IPS-20b (cell line): Measurements from ENCODE around the gene SCFD2.
"Not testable (repeated sequence)": the region's sequence is repeated elsewhere in the genome, so short reads cannot be mapped to it uniquely, and the experiment has no call there.

ENCODE experiments used
- H3K27ac ChIP-seq: one replicate; pipeline ENCODE4 v1.5.1; 2013; ENCODE audit warnings: low read length
- H3K27me3 ChIP-seq: 2 replicates; pipeline ENCODE4 v1.6.1; 2013; ENCODE audit warnings: mild to moderate bottlenecking, low read length, inconsistent platforms; ENCODE audit not compliant: insufficient read depth
- H3K36me3 ChIP-seq: 2 replicates; pipeline ENCODE4 v1.6.1; 2013; ENCODE audit warnings: low read depth, mild to moderate bottlenecking, inconsistent platforms, low read length, moderate library complexity; ENCODE audit not compliant: insufficient read depth
- H3K4me1 ChIP-seq: 2 replicates; pipeline ENCODE4 v1.6.1; 2013; ENCODE audit warnings: mild to moderate bottlenecking, control low read depth, inconsistent platforms, low read length, moderate library complexity; ENCODE audit not compliant: insufficient read depth
- H3K4me3 ChIP-seq: 2 replicates; pipeline ENCODE4 v1.5.1; 2013; ENCODE audit warnings: mild to moderate bottlenecking, low read length, inconsistent platforms
- H3K9ac ChIP-seq: 2 replicates; pipeline ENCODE4 v1.6.1; 2013; ENCODE audit warnings: low read depth, mild to moderate bottlenecking, inconsistent platforms, low read length, moderate library complexity
- H3K9me3 ChIP-seq: 2 replicates; pipeline ENCODE4 v1.6.1; 2013; ENCODE audit warnings: mild to moderate bottlenecking, low read depth, low read length, inconsistent platforms; ENCODE audit not compliant: insufficient read depth

Gene SCFD2

DNA sequence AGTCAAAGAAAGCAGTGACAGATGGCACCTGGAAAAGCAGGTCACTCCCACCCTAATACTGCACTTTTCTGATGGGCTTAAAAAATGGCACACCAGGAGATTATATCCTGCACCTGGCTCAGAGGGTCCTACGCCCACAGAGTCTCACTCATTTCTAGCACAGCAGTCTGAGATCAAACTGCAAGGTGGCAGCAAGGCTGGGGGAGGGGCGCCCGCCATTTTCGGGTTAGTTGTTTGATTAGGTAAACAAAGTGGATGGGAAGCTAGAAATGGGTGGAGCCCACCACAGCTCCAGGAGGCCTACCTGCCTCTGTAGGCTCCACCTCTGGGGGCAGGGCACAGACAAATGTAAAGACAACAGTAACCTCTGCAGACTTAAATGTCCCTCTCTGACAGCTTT, 188.1 kb downstream of the SCFD2 start:
- not testable (repeated sequence) for H3K4me1 ChIP-seq, H3K27ac ChIP-seq, H3K4me3 ChIP-seq, H3K9ac ChIP-seq, H3K27me3 ChIP-seq, H3K36me3 ChIP-seq
- peaks cover 15% of the 10 kb centered on the region; the same call in 1 of the 2 replicates for H3K9me3 ChIP-seq

- H3K9ac ChIP-seq: no peak overlapping the region
- no peaks in the 10 kb centered on the region for H3K4me1 ChIP-seq
- no peak overlapping the region for H3K27ac ChIP-seq
- H3K4me3 ChIP-seq: no peak overlapping the region
- H3K27me3 ChIP-seq: no peaks in the 10 kb centered on the region
- no peaks in the 10 kb centered on the region for H3K36me3 ChIP-seq
- H3K9me3 ChIP-seq: peaks cover 15% of the 10 kb centered on the region; the same call in 1 of the 2 replicates
These were observed 190.2 kb downstream of the SCFD2 start for GRCh38 chr4:53175640-53176039.

GRCh38 chr4:53174823-53175222, 191.0 kb downstream of the SCFD2 start:
- Histone ChIP-seq H3K4me1 (no peaks in the 10 kb centered on the region), H3K27ac (no peak overlapping the region), H3K9me3 (peaks cover 15% of the 10 kb centered on the region; the same call in 1 of the 2 replicates), H3K27me3 (no peaks in the 10 kb centered on the region), H3K36me3 (no peaks in the 10 kb centered on the region), H3K4me3 (no peak overlapping the region), H3K9ac (no peak overlapping the region)

DNA sequence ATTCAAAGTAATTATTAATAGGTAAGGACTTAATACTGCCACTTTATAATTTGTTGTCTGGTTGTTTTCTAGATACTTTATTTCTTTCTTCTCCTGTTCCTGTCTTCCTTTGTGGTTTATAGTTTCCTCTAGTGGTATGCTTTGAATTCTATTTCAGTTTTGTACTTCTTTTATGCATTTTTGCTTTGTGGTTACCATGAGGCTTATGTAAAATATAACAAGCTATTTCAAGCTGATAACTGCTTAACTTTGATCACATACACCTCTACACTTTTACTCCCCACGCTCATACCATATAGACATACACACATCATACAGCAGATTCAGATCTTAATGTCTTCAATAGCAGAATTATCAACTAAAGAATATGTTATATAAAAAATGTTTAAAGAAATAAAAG, 192.3 kb downstream of the SCFD2 start:
- H3K4me1 ChIP-seq: no peaks in the 10 kb centered on the region
- no peaks in the 10 kb centered on the region for H3K27me3 ChIP-seq
- no peaks in the 10 kb centered on the region for H3K36me3 ChIP-seq

DNA sequence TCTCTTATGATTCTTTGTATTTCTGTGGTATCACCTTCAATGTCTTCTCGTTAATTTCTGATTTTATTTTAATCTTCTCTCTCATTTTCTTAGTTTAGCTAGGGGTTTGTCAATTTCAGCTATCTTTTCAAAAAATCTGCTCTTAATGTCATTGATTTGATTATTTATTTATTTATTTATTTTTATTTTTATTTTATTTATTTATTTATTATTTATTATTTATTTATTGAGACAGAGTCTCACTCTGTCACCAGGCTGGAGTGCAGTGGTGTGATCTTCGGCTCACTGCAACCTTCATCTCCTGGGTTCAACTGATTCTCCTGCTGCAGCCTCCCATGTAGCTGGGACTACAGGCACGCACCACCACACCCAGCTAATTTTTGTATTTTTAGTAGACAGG, 194.1 kb downstream of the SCFD2 start:
- no peak overlapping the region for H3K4me3 ChIP-seq
- no peaks in the 10 kb centered on the region for H3K36me3 ChIP-seq
- no peak overlapping the region for H3K9ac ChIP-seq
- no peak overlapping the region for H3K27ac ChIP-seq
- H3K9me3 ChIP-seq: peaks cover 1% of the 10 kb centered on the region; the same call in 1 of the 2 replicates
- no peaks in the 10 kb centered on the region for H3K27me3 ChIP-seq
- no peaks in the 10 kb centered on the region for H3K4me1 ChIP-seq

More for the DNA sequence above, 192.3 kb downstream of the SCFD2 start:
- Histone ChIP-seq H3K9me3 (peaks cover 15% of the 10 kb centered on the region; the same call in 1 of the 2 replicates), H3K9ac (no peak overlapping the region), H3K27ac (no peak overlapping the region), H3K4me3 (no peak overlapping the region)

- Histone ChIP-seq H3K9me3 (no peaks in the 10 kb centered on the region), H3K27ac (no peak overlapping the region), H3K9ac (no peak overlapping the region), H3K4me1 (no peaks in the 10 kb centered on the region), H3K36me3 (no peaks in the 10 kb centered on the region), H3K4me3 (no peak overlapping the region), H3K27me3 (no peaks in the 10 kb centered on the region)
These were observed 195.9 kb downstream of the SCFD2 start for GRCh38 chr4:53169695-53170617.

DNA sequence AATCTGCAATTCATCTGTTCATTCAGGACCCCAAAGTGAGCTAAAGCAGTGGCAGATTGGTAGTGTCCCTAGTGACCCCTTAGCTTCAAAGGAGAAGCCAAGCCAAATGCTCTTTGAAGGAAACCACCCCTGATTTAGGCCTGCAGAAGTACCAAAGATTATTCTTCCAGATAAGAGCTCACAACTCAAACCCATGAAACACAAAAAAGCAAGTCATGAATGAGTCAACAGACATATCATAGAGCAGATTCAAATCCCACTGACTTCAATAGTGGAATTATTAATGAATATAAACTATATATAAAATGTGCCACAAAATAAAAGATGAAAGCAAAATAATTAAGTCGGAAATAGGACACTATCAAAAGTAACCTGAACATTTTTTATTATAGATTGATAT, 197.6 kb downstream of the SCFD2 start:
- Histone ChIP-seq H3K9me3 (no peaks in the 10 kb centered on the region), H3K4me3 (no peak overlapping the region), H3K27me3 (no peaks in the 10 kb centered on the region), H3K36me3 (no peaks in the 10 kb centered on the region), H3K9ac (no peak overlapping the region), H3K27ac (no peak overlapping the region), H3K4me1 (no peaks in the 10 kb centered on the region)

- Histone ChIP-seq H3K27ac (no peak overlapping the region), H3K4me1 (no peaks in the 10 kb centered on the region), H3K4me3 (no peak overlapping the region), H3K27me3 (no peaks in the 10 kb centered on the region), H3K36me3 (no peaks in the 10 kb centered on the region), H3K9ac (no peak overlapping the region), H3K9me3 (no peaks in the 10 kb centered on the region)
These were observed 202.9 kb downstream of the SCFD2 start for GRCh38 chr4:53162969-53163368.

- Histone ChIP-seq H3K4me3 (no peak overlapping the region), H3K9ac (no peak overlapping the region), H3K27ac (no peak overlapping the region), H3K36me3 (no peaks in the 10 kb centered on the region), H3K4me1 (no peaks in the 10 kb centered on the region), H3K9me3 (no peaks in the 10 kb centered on the region), H3K27me3 (no peaks in the 10 kb centered on the region)
These were observed 204.0 kb downstream of the SCFD2 start for GRCh38 chr4:53161787-53162433.

- no peak overlapping the region for H3K4me3 ChIP-seq
- no peak overlapping the region for H3K27ac ChIP-seq
- no peaks in the 10 kb centered on the region for H3K9me3 ChIP-seq
- H3K27me3 ChIP-seq: no peaks in the 10 kb centered on the region
- no peaks in the 10 kb centered on the region for H3K36me3 ChIP-seq
- H3K4me1 ChIP-seq: no peaks in the 10 kb centered on the region
- H3K9ac ChIP-seq: no peak overlapping the region
These were observed 204.6 kb downstream of the SCFD2 start for GRCh38 chr4:53161051-53161786.

GRCh38 chr4:53156896-53157295, 209.0 kb downstream of the SCFD2 start:
- H3K36me3 ChIP-seq: no peaks in the 10 kb centered on the region

More at GRCh38 chr4:53156896-53157295, 209.0 kb downstream of the SCFD2 start:
- Histone ChIP-seq H3K9ac (no peak overlapping the region), H3K9me3 (peaks cover 12% of the 10 kb centered on the region), H3K27ac (no peak overlapping the region), H3K4me3 (no peak overlapping the region), H3K4me1 (no peaks in the 10 kb centered on the region), H3K27me3 (no peaks in the 10 kb centered on the region)
